HCT116 (cell line): ENCODE data around the gene TXNRD3. TPM values are rescaled to one million over a fixed set of nuclear protein-coding genes. Genes with fewer than 3 reads are reported as not detected.

Experiments used
- ATAC-seq: fragments of 200-7000 bp; cut with Tn5 transposase; 2 replicates; pipeline ENCODE4 v1.9.1; 2020; ENCODE audit warnings: mild to moderate bottlenecking, moderate library complexity
- Bru-seq: library from RNA; stranded (reverse); fragments of 400-500 nt; gene quantifications from one replicate; lab custom pipeline; 2021; lab: Mats Ljungman, UMichigan
- BruChase-seq, 2 experiments: library from RNA; stranded (reverse); fragments of 400-500 nt; gene quantifications; one replicate each; lab custom pipeline; 2021; lab: Mats Ljungman, UMichigan
- BruUV-seq: library from RNA; stranded (reverse); fragments of 400-500 nt; replicated peaks from 2 replicates; lab custom pipeline; 2021; lab: Mats Ljungman, UMichigan
- CTCF ChIA-PET: fragments of 300-600 bp; sonication (Branson Sonifier 250); formaldehyde crosslinking; loops from one replicate; lab custom pipeline; 2021; ENCODE audit warnings: antibody characterized with exemption; lab: Charles Lee
- POLR2A ChIA-PET: fragments of 300-600, 350-600 bp; sonication (Branson Sonifier 250); formaldehyde crosslinking; loops from one replicate; lab custom pipeline; 2021; ENCODE audit warnings: antibody characterized with exemption; lab: Charles Lee
- RAD21 ChIA-PET, 2 experiments: fragments of 300-600 bp; sonication (Branson Sonifier 250); formaldehyde crosslinking; loops; one replicate each; lab custom pipeline; 2023; ENCODE audit warnings: low total read pairs in 2 of 2; ENCODE audit not compliant: uncharacterized antibody in 2 of 2, unreplicated experiment in 2 of 2, low non-redundant PET in 1 of 2; lab: Charles Lee
- DNase-seq: peaks from one replicate; pipeline ENCODE4 v3.0.0-alpha.2; 2010; ENCODE audit warnings: low read depth, low spot score
- H2AFZ ChIP-seq: fragments of 200-600 bp; shearing (Covaris generic), sonication (generic); 2 replicates; pipeline ENCODE4 v1.6.1; 2017; ENCODE audit warnings: low read depth, mixed run types, mixed read lengths, antibody characterized with exemption, low read length; ENCODE audit not compliant: poor library complexity, severe bottlenecking
- H3K27ac ChIP-seq: 2 replicates; pipeline ENCODE4 v1.5.1; 2012; ENCODE audit warnings: low read depth, low read length
- H3K27me3 ChIP-seq: fragments of 200-600 bp; sonication (generic); 2 replicates; pipeline ENCODE4 v1.6.1; 2016; ENCODE audit warnings: mixed run types, low read length, mixed read lengths; ENCODE audit not compliant: insufficient read depth
- H3K36me3 ChIP-seq, 2 experiments: fragments of 200-500 bp in 1 of 2; fragments of 200-600 bp in 1 of 2; sonication (Bioruptor generic) in 1 of 2; sonication (generic) in 1 of 2; 2 replicates each; pipeline versions ENCODE4 v1.5.1 to v1.6.1; 2014 to 2016; ENCODE audit warnings: low read length in 2 of 2, inconsistent platforms in 1 of 2, mixed read lengths in 1 of 2, mixed run types in 1 of 2; ENCODE audit not compliant: insufficient read depth in 2 of 2, control insufficient read depth in 1 of 2
- H3K4me1 ChIP-seq, 2 experiments: fragments of 200-600 bp in 1 of 2; sonication (generic) in 1 of 2; 2 replicates each; pipeline versions ENCODE4 v1.5.1 to v1.6.1; 2012 to 2017; ENCODE audit warnings: low read length in 2 of 2, inconsistent platforms in 1 of 2, mild to moderate bottlenecking in 1 of 2, mixed read lengths in 1 of 2, mixed run types in 1 of 2, moderate library complexity in 1 of 2; ENCODE audit not compliant: insufficient read depth in 2 of 2, control insufficient read depth in 1 of 2
- H3K4me2 ChIP-seq: fragments of 200-600 bp; sonication (generic); 2 replicates; pipeline ENCODE4 v1.6.1; 2017; ENCODE audit warnings: mixed run types, low read length, mixed read lengths
- H3K4me3 ChIP-seq, 2 experiments: fragments of 200-600 bp in 1 of 2; sonication (generic) in 1 of 2; replicated peaks in 1 of 2; 2 replicates each; pipeline ENCODE4 v1.5.1; 2011 to 2016; ENCODE audit warnings: low read length in 2 of 2, control low read depth in 1 of 2, low read depth in 1 of 2, mild to moderate bottlenecking in 1 of 2, mixed read lengths in 1 of 2, mixed run types in 1 of 2
- H3K79me2 ChIP-seq: fragments of 200-600 bp; sonication (generic); 2 replicates; pipeline ENCODE4 v1.6.1; 2017; ENCODE audit warnings: mild to moderate bottlenecking, mixed run types, low read length, moderate library complexity, mixed read lengths; ENCODE audit not compliant: insufficient read depth
- H3K9ac ChIP-seq: fragments of 200-600 bp; sonication (generic); 2 replicates; pipeline ENCODE4 v1.6.1; 2016; ENCODE audit warnings: low read length, mixed read lengths
- H3K9me2 ChIP-seq: fragments of 200-600 bp; sonication (generic), shearing (Covaris generic); 2 replicates; pipeline ENCODE4 v1.6.1; 2017; ENCODE audit warnings: mixed run types, mild to moderate bottlenecking, moderate library complexity; ENCODE audit not compliant: insufficient read depth
- H3K9me3 ChIP-seq, 2 experiments: fragments of 200-500 bp in 1 of 2; fragments of 200-600 bp in 1 of 2; sonication (Bioruptor generic) in 1 of 2; sonication (generic) in 1 of 2; 2 replicates each; pipeline ENCODE4 v1.6.1; 2014 to 2017; ENCODE audit warnings: low read length in 2 of 2, mixed read lengths in 2 of 2, inconsistent platforms in 1 of 2, low read depth in 1 of 2, mild to moderate bottlenecking in 1 of 2, mixed run types in 1 of 2, moderate library complexity in 1 of 2; ENCODE audit not compliant: control insufficient read depth in 1 of 2, insufficient read depth in 1 of 2
- H4K20me1 ChIP-seq: fragments of 200-600 bp; sonication (generic), shearing (Covaris generic); 2 replicates; pipeline ENCODE4 v1.6.1; 2017; ENCODE audit warnings: mixed run types, mild to moderate bottlenecking, moderate library complexity; ENCODE audit not compliant: insufficient read depth
- CBX3 ChIP-seq: IDR thresholded peaks from 2 replicates; pipeline ENCODE4 v1.6.1; 2012; ENCODE audit warnings: low read depth
- EGR1 ChIP-seq: IDR thresholded peaks from 2 replicates; pipeline ENCODE4 v1.6.1; 2012; ENCODE audit warnings: low read depth
- FOSL1 ChIP-seq: IDR thresholded peaks from 2 replicates; pipeline ENCODE4 v1.6.1; 2012; ENCODE audit warnings: low read depth
- JUND ChIP-seq: IDR thresholded peaks from 2 replicates; pipeline ENCODE4 v1.6.1; 2012
- POLR2A ChIP-seq: IDR thresholded peaks from 2 replicates; pipeline ENCODE4 v1.7.0; 2011; ENCODE audit warnings: borderline replicate concordance; ENCODE audit not compliant: insufficient read depth, insufficient read length; ENCODE audit errors: extremely low read depth
- POLR2AphosphoS5 ChIP-seq: IDR thresholded peaks from 2 replicates; pipeline ENCODE4 v1.6.1; 2011; ENCODE audit warnings: mild to moderate bottlenecking, low read depth, low read length, moderate library complexity
- RAD21 ChIP-seq: IDR thresholded peaks from 2 replicates; pipeline ENCODE4 v1.6.1; 2012; ENCODE audit warnings: low read depth, mild to moderate bottlenecking
- SIN3A ChIP-seq: IDR thresholded peaks from 2 replicates; pipeline ENCODE4 v1.6.1; 2012; ENCODE audit warnings: low read depth
- SRF ChIP-seq: IDR thresholded peaks from 2 replicates; pipeline ENCODE4 v1.6.1; 2012; ENCODE audit warnings: low read depth
- ZFX ChIP-seq: fragments of 450-650 bp; IDR thresholded peaks from 2 replicates; pipeline ENCODE4 v1.6.1; 2017
- intact Hi-C: fragments of 100-400 bp; cut with micrococcal nuclease; formaldehyde crosslinking; loops from 2 replicates; pipeline ENCODE4 v1.10.0; 2022
- long read RNA-seq: library from polyadenylated mRNA; unstranded; transcript quantifications from one replicate; pipeline ENCODE4 v2.0.0, GENCODE V29; 2021; ENCODE audit not compliant: unreplicated experiment
- polyA plus RNA-seq: library from polyadenylated mRNA; unstranded; fragments of >200 nt; gene quantifications from 2 replicates; pipeline ENCODE4 v1.2.1, GENCODE V29; 2012; ENCODE audit warnings: missing spikeins
- total RNA-seq: library from RNA; stranded (reverse); gene quantifications from one replicate; pipeline ENCODE4 v1.2.1, GENCODE V29; 2021; ENCODE audit not compliant: unreplicated experiment
- TF ChIP-seq, protein P1 (sequence below): IDR thresholded peaks from 2 replicates; pipeline ENCODE4 v1.6.1; 2012; ENCODE audit warnings: low read depth
- TF ChIP-seq, protein P2 (sequence below): IDR thresholded peaks from 2 replicates; pipeline ENCODE4 v1.6.1; 2012

TXNRD3 gene
- total RNA-seq (19.3 TPM), Bru-seq, nascent RNA (percentile 73 among the genes with signal in this experiment), BruChase-seq, experiment 1, labeled RNA remaining after a 6-hour chase (percentile 78 among the genes with signal in this experiment), BruChase-seq, experiment 2, labeled RNA remaining after a 2-hour chase (percentile 73 among the genes with signal in this experiment)
- polyA plus RNA-seq, result 17.9 and 18.0 TPM in 2 replicates
- long read RNA-seq, transcript TXNRD3-205 (16 exons, 2,950 nt), result major isoform, 32 of 48 reads
- long read RNA-seq, partial matches to known transcripts, result 2 of 48 reads
- long read RNA-seq, other reads (novel, unspliced or antisense), result 11 of 48 reads

DNA sequence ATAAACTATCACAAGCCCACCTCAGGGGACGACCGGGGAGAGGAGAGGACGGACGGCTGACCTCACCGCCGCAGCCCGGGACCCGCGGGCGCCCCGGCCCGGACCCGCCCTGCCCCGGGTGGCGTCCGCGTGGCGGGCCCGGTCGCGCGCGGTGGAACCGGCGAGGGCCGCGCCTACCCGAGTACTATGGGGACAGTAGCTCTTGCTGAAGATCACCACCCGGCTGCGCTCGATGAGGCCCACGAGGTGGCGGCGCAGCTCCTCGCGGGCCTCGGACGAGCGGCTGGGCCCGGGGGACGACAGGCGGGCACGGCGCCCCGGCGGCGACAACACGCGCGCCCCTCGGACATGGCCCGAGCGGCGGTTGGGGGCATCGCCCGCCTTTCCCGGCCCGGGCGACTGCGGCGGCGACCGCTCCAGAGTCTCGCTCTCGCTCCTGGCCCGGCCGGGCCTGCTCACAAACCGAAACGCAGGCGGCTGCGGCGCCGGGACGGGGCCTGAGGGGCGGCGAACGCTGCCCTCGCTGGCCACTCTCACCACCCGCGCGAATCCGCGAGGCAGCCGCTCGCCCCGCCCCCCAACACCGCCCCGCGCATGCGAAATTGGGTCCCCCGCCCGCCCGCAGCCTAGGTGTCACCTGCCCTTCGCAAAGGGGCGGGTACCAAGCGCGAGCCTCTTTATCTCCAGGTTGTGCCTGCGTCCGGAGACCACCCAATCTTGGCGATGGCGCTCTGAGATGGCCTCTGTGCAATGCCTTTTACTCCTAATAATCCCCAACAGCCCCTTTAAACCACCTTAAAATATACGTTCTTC, at the start of gene TXNRD3:
Gene TXNRD3, minus strand, starts transcription at position 554 of the 813 bp plus-strand sequence.
- POLR2A ChIA-PET, result no interaction called here
- DNase-seq (peak; percentile 42), ATAC-seq (peak; percentile 97)
- H2AFZ ChIP-seq, result peak within 1 kb of the TSS; percentile 70
- intact Hi-C loops, result no loop called here
- no peaks in the 10 kb centered on the region for H3K9me3 ChIP-seq
- RAD21 ChIA-PET, result no interaction called here
- TF ChIP-seq EGR1 (no peak), SIN3A (peak; percentile 39; the same call in 1 of the 2 replicates), POLR2AphosphoS5 (peak; percentile 91), ZFX (peak; percentile 99), RAD21 (no peak), CBX3 (0 out of 2 replicates have a peak, but pooled peaks have one; percentile 16), SRF (no peak), FOSL1 (no peak), JUND (no peak), POLR2A (peak; percentile 80)
- TF ChIP-seq, protein P1, sequence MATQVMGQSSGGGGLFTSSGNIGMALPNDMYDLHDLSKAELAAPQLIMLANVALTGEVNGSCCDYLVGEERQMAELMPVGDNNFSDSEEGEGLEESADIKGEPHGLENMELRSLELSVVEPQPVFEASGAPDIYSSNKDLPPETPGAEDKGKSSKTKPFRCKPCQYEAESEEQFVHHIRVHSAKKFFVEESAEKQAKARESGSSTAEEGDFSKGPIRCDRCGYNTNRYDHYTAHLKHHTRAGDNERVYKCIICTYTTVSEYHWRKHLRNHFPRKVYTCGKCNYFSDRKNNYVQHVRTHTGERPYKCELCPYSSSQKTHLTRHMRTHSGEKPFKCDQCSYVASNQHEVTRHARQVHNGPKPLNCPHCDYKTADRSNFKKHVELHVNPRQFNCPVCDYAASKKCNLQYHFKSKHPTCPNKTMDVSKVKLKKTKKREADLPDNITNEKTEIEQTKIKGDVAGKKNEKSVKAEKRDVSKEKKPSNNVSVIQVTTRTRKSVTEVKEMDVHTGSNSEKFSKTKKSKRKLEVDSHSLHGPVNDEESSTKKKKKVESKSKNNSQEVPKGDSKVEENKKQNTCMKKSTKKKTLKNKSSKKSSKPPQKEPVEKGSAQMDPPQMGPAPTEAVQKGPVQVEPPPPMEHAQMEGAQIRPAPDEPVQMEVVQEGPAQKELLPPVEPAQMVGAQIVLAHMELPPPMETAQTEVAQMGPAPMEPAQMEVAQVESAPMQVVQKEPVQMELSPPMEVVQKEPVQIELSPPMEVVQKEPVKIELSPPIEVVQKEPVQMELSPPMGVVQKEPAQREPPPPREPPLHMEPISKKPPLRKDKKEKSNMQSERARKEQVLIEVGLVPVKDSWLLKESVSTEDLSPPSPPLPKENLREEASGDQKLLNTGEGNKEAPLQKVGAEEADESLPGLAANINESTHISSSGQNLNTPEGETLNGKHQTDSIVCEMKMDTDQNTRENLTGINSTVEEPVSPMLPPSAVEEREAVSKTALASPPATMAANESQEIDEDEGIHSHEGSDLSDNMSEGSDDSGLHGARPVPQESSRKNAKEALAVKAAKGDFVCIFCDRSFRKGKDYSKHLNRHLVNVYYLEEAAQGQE, result no peak
- TF ChIP-seq, protein P2, sequence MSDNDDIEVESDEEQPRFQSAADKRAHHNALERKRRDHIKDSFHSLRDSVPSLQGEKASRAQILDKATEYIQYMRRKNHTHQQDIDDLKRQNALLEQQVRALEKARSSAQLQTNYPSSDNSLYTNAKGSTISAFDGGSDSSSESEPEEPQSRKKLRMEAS, result peak; percentile 69
- H3K9me2 ChIP-seq, result no peaks in the 10 kb centered on the region
- no peaks in the 10 kb centered on the region for H4K20me1 ChIP-seq
- H3K79me2 ChIP-seq, result peaks cover 10% of the 10 kb centered on the region; the same call in 1 of the 2 replicates
- peak within 1 kb of the TSS; percentile 74 for H3K9ac ChIP-seq
- H3K27me3 ChIP-seq, result no peaks in the 10 kb centered on the region
- peak within 1 kb of the TSS; percentile 48 to 59 for H3K4me3 ChIP-seq
- H3K4me2 ChIP-seq, result peak within 1 kb of the TSS; percentile 78
- no TSS peak for BruUV-seq
- H3K4me1 ChIP-seq, result peaks cover 2 to 16% of the 10 kb centered on the region in 2 experiments; a peak in 3 of 4 replicates
- H3K27ac ChIP-seq, result peak within 1 kb of the TSS; percentile 83
- no peaks in the 10 kb centered on the region; a peak in 1 of 4 replicates for H3K36me3 ChIP-seq
- CTCF ChIA-PET, result interaction anchor here (0.6 kb wide), 1 partner anchor 202 kb away, joined by 3 read pairs; no protein-coding TSS in a partner anchor
